HCT116 (cell line): ENCODE results near the gene TVP23A. TPM values are rescaled to one million over a fixed set of nuclear protein-coding genes. Genes with fewer than 3 reads are reported as not detected.
"Not testable (repeated sequence)": the region's sequence is repeated elsewhere in the genome, so short reads cannot be mapped to it uniquely, and the experiment has no call there.

Source experiments
- ATAC-seq: fragments of 200-7000 bp; cut with Tn5 transposase; 2 replicates; pipeline ENCODE4 v1.9.1; 2020; ENCODE audit warnings: mild to moderate bottlenecking, moderate library complexity
- BruUV-seq: library from RNA; stranded (reverse); fragments of 400-500 nt; replicated peaks from 2 replicates; lab custom pipeline; 2021; lab: Mats Ljungman, UMichigan
- CTCF ChIA-PET: fragments of 300-600 bp; sonication (Branson Sonifier 250); formaldehyde crosslinking; loops from one replicate; lab custom pipeline; 2021; ENCODE audit warnings: antibody characterized with exemption; lab: Charles Lee
- POLR2A ChIA-PET: fragments of 300-600, 350-600 bp; sonication (Branson Sonifier 250); formaldehyde crosslinking; loops from one replicate; lab custom pipeline; 2021; ENCODE audit warnings: antibody characterized with exemption; lab: Charles Lee
- RAD21 ChIA-PET, 2 experiments: fragments of 300-600 bp; sonication (Branson Sonifier 250); formaldehyde crosslinking; loops; one replicate each; lab custom pipeline; 2023; ENCODE audit warnings: low total read pairs in 2 of 2; ENCODE audit not compliant: uncharacterized antibody in 2 of 2, unreplicated experiment in 2 of 2, low non-redundant PET in 1 of 2; lab: Charles Lee
- DNase-seq: peaks from one replicate; pipeline ENCODE4 v3.0.0-alpha.2; 2010; ENCODE audit warnings: low read depth, low spot score
- H2AFZ ChIP-seq: fragments of 200-600 bp; shearing (Covaris generic), sonication (generic); 2 replicates; pipeline ENCODE4 v1.6.1; 2017; ENCODE audit warnings: low read depth, mixed run types, mixed read lengths, antibody characterized with exemption, low read length; ENCODE audit not compliant: poor library complexity, severe bottlenecking
- H3K27ac ChIP-seq: 2 replicates; pipeline ENCODE4 v1.5.1; 2012; ENCODE audit warnings: low read depth, low read length
- H3K27me3 ChIP-seq: fragments of 200-600 bp; sonication (generic); 2 replicates; pipeline ENCODE4 v1.6.1; 2016; ENCODE audit warnings: mixed run types, low read length, mixed read lengths; ENCODE audit not compliant: insufficient read depth
- H3K36me3 ChIP-seq, 2 experiments: fragments of 200-500 bp in 1 of 2; fragments of 200-600 bp in 1 of 2; sonication (Bioruptor generic) in 1 of 2; sonication (generic) in 1 of 2; 2 replicates each; pipeline versions ENCODE4 v1.5.1 to v1.6.1; 2014 to 2016; ENCODE audit warnings: low read length in 2 of 2, inconsistent platforms in 1 of 2, mixed read lengths in 1 of 2, mixed run types in 1 of 2; ENCODE audit not compliant: insufficient read depth in 2 of 2, control insufficient read depth in 1 of 2
- H3K4me1 ChIP-seq, 2 experiments: fragments of 200-600 bp in 1 of 2; sonication (generic) in 1 of 2; 2 replicates each; pipeline versions ENCODE4 v1.5.1 to v1.6.1; 2012 to 2017; ENCODE audit warnings: low read length in 2 of 2, inconsistent platforms in 1 of 2, mild to moderate bottlenecking in 1 of 2, mixed read lengths in 1 of 2, mixed run types in 1 of 2, moderate library complexity in 1 of 2; ENCODE audit not compliant: insufficient read depth in 2 of 2, control insufficient read depth in 1 of 2
- H3K4me2 ChIP-seq: fragments of 200-600 bp; sonication (generic); 2 replicates; pipeline ENCODE4 v1.6.1; 2017; ENCODE audit warnings: mixed run types, low read length, mixed read lengths
- H3K4me3 ChIP-seq, 2 experiments: fragments of 200-600 bp in 1 of 2; sonication (generic) in 1 of 2; replicated peaks in 1 of 2; 2 replicates each; pipeline ENCODE4 v1.5.1; 2011 to 2016; ENCODE audit warnings: low read length in 2 of 2, control low read depth in 1 of 2, low read depth in 1 of 2, mild to moderate bottlenecking in 1 of 2, mixed read lengths in 1 of 2, mixed run types in 1 of 2
- H3K79me2 ChIP-seq: fragments of 200-600 bp; sonication (generic); 2 replicates; pipeline ENCODE4 v1.6.1; 2017; ENCODE audit warnings: mild to moderate bottlenecking, mixed run types, low read length, moderate library complexity, mixed read lengths; ENCODE audit not compliant: insufficient read depth
- H3K9ac ChIP-seq: fragments of 200-600 bp; sonication (generic); 2 replicates; pipeline ENCODE4 v1.6.1; 2016; ENCODE audit warnings: low read length, mixed read lengths
- H3K9me2 ChIP-seq: fragments of 200-600 bp; sonication (generic), shearing (Covaris generic); 2 replicates; pipeline ENCODE4 v1.6.1; 2017; ENCODE audit warnings: mixed run types, mild to moderate bottlenecking, moderate library complexity; ENCODE audit not compliant: insufficient read depth
- H3K9me3 ChIP-seq, 2 experiments: fragments of 200-500 bp in 1 of 2; fragments of 200-600 bp in 1 of 2; sonication (Bioruptor generic) in 1 of 2; sonication (generic) in 1 of 2; 2 replicates each; pipeline ENCODE4 v1.6.1; 2014 to 2017; ENCODE audit warnings: low read length in 2 of 2, mixed read lengths in 2 of 2, inconsistent platforms in 1 of 2, low read depth in 1 of 2, mild to moderate bottlenecking in 1 of 2, mixed run types in 1 of 2, moderate library complexity in 1 of 2; ENCODE audit not compliant: control insufficient read depth in 1 of 2, insufficient read depth in 1 of 2
- H4K20me1 ChIP-seq: fragments of 200-600 bp; sonication (generic), shearing (Covaris generic); 2 replicates; pipeline ENCODE4 v1.6.1; 2017; ENCODE audit warnings: mixed run types, mild to moderate bottlenecking, moderate library complexity; ENCODE audit not compliant: insufficient read depth
- CBX3 ChIP-seq: IDR thresholded peaks from 2 replicates; pipeline ENCODE4 v1.6.1; 2012; ENCODE audit warnings: low read depth
- EZH2 ChIP-seq: fragments of 200-600 bp; sonication (generic); IDR thresholded peaks from 2 replicates; pipeline ENCODE4 v1.6.1; 2017; ENCODE audit warnings: antibody characterized with exemption, mixed run types
- EZH2phosphoT487 ChIP-seq: fragments of 200-600 bp; IDR thresholded peaks from 2 replicates; pipeline ENCODE4 v1.6.1; 2018; ENCODE audit warnings: antibody characterized with exemption, borderline replicate concordance
- FOSL1 ChIP-seq: IDR thresholded peaks from 2 replicates; pipeline ENCODE4 v1.6.1; 2012; ENCODE audit warnings: low read depth
- RAD21 ChIP-seq: IDR thresholded peaks from 2 replicates; pipeline ENCODE4 v1.6.1; 2012; ENCODE audit warnings: low read depth, mild to moderate bottlenecking
- SIN3A ChIP-seq: IDR thresholded peaks from 2 replicates; pipeline ENCODE4 v1.6.1; 2012; ENCODE audit warnings: low read depth
- SP1 ChIP-seq: IDR thresholded peaks from 2 replicates; pipeline ENCODE4 v1.6.1; 2012; ENCODE audit warnings: low read depth
- SRF ChIP-seq: IDR thresholded peaks from 2 replicates; pipeline ENCODE4 v1.6.1; 2012; ENCODE audit warnings: low read depth
- TCF7L2 ChIP-seq: IDR thresholded peaks from 2 replicates; pipeline ENCODE4 v1.7.0; 2011; ENCODE audit warnings: borderline replicate concordance, inconsistent platforms; ENCODE audit not compliant: insufficient read depth, insufficient read length; ENCODE audit errors: extremely low read depth
- YY1 ChIP-seq: IDR thresholded peaks from 2 replicates; pipeline ENCODE4 v1.6.1; 2011; ENCODE audit warnings: low read length, low read depth, moderate library complexity, mild to moderate bottlenecking; ENCODE audit not compliant: insufficient replicate concordance; ENCODE audit errors: extremely low read depth
- ZBTB33 ChIP-seq: IDR thresholded peaks from 2 replicates; pipeline ENCODE4 v1.6.1; 2011; ENCODE audit warnings: mild to moderate bottlenecking, low read length, moderate library complexity; ENCODE audit not compliant: insufficient replicate concordance; ENCODE audit errors: extremely low read depth
- ZFX ChIP-seq: fragments of 450-650 bp; IDR thresholded peaks from 2 replicates; pipeline ENCODE4 v1.6.1; 2017
- ZNF274 ChIP-seq: fragments of 200-500 bp; sonication (Bioruptor generic); IDR thresholded peaks from 2 replicates; pipeline ENCODE4 v1.6.1; 2014; ENCODE audit warnings: mild to moderate bottlenecking, low read depth, low read length, inconsistent platforms
- intact Hi-C: fragments of 100-400 bp; cut with micrococcal nuclease; formaldehyde crosslinking; loops from 2 replicates; pipeline ENCODE4 v1.10.0; 2022
- total RNA-seq: library from RNA; stranded (reverse); gene quantifications from one replicate; pipeline ENCODE4 v1.2.1, GENCODE V29; 2021; ENCODE audit not compliant: unreplicated experiment
- TF ChIP-seq, protein P1 (sequence below), 3 experiments: fragments of 200-600 bp in 1 of 3; sonication (generic) in 1 of 3; IDR thresholded peaks in 2 of 3; conservative IDR thresholded peaks in 1 of 3; 2 replicates each; pipeline ENCODE4 v1.5.1; 2012 to 2017; ENCODE audit warnings: low read depth in 2 of 3, low read length in 2 of 3, antibody characterized with exemption in 1 of 3, borderline replicate concordance in 1 of 3, control low read depth in 1 of 3, mild to moderate bottlenecking in 1 of 3, mixed read lengths in 1 of 3, mixed run types in 1 of 3, moderate library complexity in 1 of 3; ENCODE audit not compliant: insufficient read depth in 1 of 3
- TF ChIP-seq, protein P2 (sequence below): IDR thresholded peaks from 2 replicates; pipeline ENCODE4 v1.6.1; 2012
- TF ChIP-seq, protein P3 (sequence below): IDR thresholded peaks from 2 replicates; pipeline ENCODE4 v1.6.1; 2012

The TVP23A gene
- total RNA-seq, 1 experiment from 2014 or later = not detected

GRCh38 chr16:10831894-10832886, 13.6 kb upstream of the TVP23A start:
- CTCF ChIA-PET = no interaction called here
- intact Hi-C loops = no loop called here
- TF ChIP-seq, protein P1, sequence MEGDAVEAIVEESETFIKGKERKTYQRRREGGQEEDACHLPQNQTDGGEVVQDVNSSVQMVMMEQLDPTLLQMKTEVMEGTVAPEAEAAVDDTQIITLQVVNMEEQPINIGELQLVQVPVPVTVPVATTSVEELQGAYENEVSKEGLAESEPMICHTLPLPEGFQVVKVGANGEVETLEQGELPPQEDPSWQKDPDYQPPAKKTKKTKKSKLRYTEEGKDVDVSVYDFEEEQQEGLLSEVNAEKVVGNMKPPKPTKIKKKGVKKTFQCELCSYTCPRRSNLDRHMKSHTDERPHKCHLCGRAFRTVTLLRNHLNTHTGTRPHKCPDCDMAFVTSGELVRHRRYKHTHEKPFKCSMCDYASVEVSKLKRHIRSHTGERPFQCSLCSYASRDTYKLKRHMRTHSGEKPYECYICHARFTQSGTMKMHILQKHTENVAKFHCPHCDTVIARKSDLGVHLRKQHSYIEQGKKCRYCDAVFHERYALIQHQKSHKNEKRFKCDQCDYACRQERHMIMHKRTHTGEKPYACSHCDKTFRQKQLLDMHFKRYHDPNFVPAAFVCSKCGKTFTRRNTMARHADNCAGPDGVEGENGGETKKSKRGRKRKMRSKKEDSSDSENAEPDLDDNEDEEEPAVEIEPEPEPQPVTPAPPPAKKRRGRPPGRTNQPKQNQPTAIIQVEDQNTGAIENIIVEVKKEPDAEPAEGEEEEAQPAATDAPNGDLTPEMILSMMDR (IDR thresholded peaks at IDR 0.05 in 2 of 3, conservative IDR thresholded peaks at IDR 0.05 in 1 of 3; ENCODE audit: borderline replicate concordance in 1 of 3, insufficient read depth in 1 of 3, low read depth in 2 of 3, low read length in 2 of 3) = no peak
- TF ChIP-seq, protein P2, sequence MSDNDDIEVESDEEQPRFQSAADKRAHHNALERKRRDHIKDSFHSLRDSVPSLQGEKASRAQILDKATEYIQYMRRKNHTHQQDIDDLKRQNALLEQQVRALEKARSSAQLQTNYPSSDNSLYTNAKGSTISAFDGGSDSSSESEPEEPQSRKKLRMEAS = no peak
- TF ChIP-seq RAD21 (no peak), FOSL1 (no peak), SRF (no peak), ZNF274 (no peak), ZFX (no peak), YY1 (no peak), ZBTB33 (no peak), EZH2 (no peak), EZH2phosphoT487 (no peak), TCF7L2 (no peak), SIN3A (no peak), SP1 (no peak), CBX3 (no peak)
- TF ChIP-seq, protein P3, sequence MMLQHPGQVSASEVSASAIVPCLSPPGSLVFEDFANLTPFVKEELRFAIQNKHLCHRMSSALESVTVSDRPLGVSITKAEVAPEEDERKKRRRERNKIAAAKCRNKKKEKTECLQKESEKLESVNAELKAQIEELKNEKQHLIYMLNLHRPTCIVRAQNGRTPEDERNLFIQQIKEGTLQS = no peak
- TF ChIP-seq, all 23 proteins: peak for 0
- no peak for DNase-seq
- H3K9me3 ChIP-seq = no peaks in the 10 kb centered on the region
- H3K36me3 ChIP-seq = no peaks in the 10 kb centered on the region
- no peaks in the 10 kb centered on the region for H3K27me3 ChIP-seq
- ChIA-PET RAD21 (no interaction called here), POLR2A (no interaction called here)
- peaks cover 0 to 3% of the 10 kb centered on the region in 2 experiments; a peak in 2 of 4 replicates for H3K4me1 ChIP-seq
- H3K79me2 ChIP-seq = no peaks in the 10 kb centered on the region
- no peak overlapping the region for H3K27ac ChIP-seq
- H3K9ac ChIP-seq = no peak overlapping the region
- no peaks in the 10 kb centered on the region for H4K20me1 ChIP-seq
- ATAC-seq = no peak
- H3K9me2 ChIP-seq = no peaks in the 10 kb centered on the region
- no peak overlapping the region for H3K4me2 ChIP-seq
- no TSS peak for BruUV-seq
- no peak overlapping the region for H3K4me3 ChIP-seq
- no peak overlapping the region for H2AFZ ChIP-seq

- H3K4me2 ChIP-seq, CTCF ChIA-PET, H3K9ac ChIP-seq, H3K4me1 ChIP-seq, H2AFZ ChIP-seq, H3K9me2 ChIP-seq, BruUV-seq, intact Hi-C loops, H3K27ac ChIP-seq, ATAC-seq, H3K27me3 ChIP-seq, RAD21 ChIA-PET, H4K20me1 ChIP-seq, H3K36me3 ChIP-seq, H3K79me2 ChIP-seq, DNase-seq, POLR2A ChIA-PET, H3K4me3 ChIP-seq, H3K9me3 ChIP-seq: not testable (repeated sequence)
These were observed 11.6 kb upstream of the TVP23A start for GRCh38 chr16:10830240-10830639.
